GM23248 (cell line): ENCODE results near the gene SUPT4H1.
"Not testable (repeated sequence)": the region's sequence is repeated elsewhere in the genome, so short reads cannot be mapped to it uniquely, and the experiment has no call there.

Source experiments
- EZH2 ChIP-seq: fragments of 200-600 bp; sonication (generic); IDR thresholded peaks from 2 replicates; pipeline ENCODE4 v1.6.1; 2018; ENCODE audit warnings: antibody characterized with exemption, mild to moderate bottlenecking; ENCODE audit not compliant: insufficient read depth, poor library complexity, severe bottlenecking
- EZH2phosphoT487 ChIP-seq: fragments of 200-600 bp; sonication (generic); IDR thresholded peaks from 2 replicates; pipeline ENCODE4 v1.6.1; 2018; ENCODE audit warnings: antibody characterized with exemption, moderate library complexity, mild to moderate bottlenecking, low read depth; ENCODE audit not compliant: insufficient read depth

DNA sequence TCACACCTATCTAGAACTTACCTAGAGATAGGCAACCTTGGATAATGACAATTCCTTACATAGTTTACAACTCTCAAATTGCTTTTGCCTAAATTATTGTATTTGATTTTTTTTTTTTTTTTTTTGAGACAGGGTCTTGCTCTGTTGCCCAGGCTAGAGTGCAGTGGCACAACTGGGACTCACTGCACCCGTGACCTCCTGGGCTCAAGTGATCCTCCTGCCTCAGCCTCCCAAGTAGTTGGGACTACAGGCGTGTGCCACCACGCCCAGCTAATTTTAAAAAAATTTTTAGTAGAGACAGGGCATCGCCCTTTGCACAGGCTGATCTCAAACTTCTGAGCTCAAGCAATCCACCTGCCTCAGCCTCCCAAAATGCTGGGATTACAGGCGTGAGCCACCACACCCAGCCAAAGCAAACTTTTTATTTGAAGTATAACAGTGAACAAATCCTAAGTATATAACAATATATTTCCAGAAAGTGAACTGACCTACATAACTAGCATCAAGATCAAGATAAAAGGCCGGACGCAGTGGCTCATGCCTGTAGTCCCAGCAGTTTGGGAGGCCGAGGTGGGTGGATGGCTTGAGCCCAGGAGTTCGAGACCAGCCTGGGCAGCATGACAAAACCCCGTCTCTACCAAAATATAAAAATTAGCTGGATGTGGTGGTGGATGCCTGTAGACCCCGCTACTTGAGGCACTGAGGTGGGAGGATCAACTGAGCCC, 10.7 kb downstream of the SUPT4H1 start:
- not testable (repeated sequence) for TF ChIP-seq EZH2, EZH2phosphoT487
